ENCODE measurements around the gene GALNT1.

The GALNT1 gene

GRCh38 chr18:35682281-35682867 is 100.8 kb downstream of the GALNT1 start:
- DNase-seq = no peak
- H3K4me3 Mint-ChIP-seq = no peak overlapping the region
- no peaks in the 10 kb centered on the region for H3K27me3 Mint-ChIP-seq (ENCODE audit: low read depth, poor library complexity)
- H3K9me3 Mint-ChIP-seq = peaks cover 6% of the 10 kb centered on the region
- peaks cover 24% of the 10 kb centered on the region for H3K4me1 Mint-ChIP-seq
- TF ChIP-seq CTCF (IDR thresholded peaks at IDR 0.05) = no peak
- peaks cover 61% of the 10 kb centered on the region for H3K36me3 Mint-ChIP-seq (ENCODE audit: low read depth)
- no peak overlapping the region for H3K27ac Mint-ChIP-seq

DNA sequence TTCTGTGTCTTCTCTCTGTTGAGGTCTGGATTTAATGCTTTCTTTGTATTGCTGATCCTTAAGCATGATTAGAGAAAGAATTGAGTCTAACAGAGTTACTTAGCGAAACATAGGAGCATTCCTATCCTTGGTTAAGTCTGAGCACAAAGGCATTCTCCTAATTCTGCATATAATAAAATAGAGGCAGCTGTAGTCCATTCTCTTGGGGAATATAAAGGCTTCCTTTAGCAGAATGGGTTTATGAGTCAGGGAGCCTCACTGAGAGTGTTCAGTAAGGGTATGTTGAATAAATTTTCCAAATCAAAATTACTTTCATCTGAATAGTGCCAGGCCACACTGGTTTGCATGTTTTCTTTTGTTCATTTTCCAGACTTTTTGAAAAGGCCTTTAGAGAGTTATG is 101.5 kb downstream of the GALNT1 start:
- no peak for DNase-seq
- no peak overlapping the region for H3K4me3 Mint-ChIP-seq
- no peaks in the 10 kb centered on the region for H3K27me3 Mint-ChIP-seq (ENCODE audit: low read depth, poor library complexity)
- TF ChIP-seq CTCF (IDR thresholded peaks at IDR 0.05) = no peak
- no peak overlapping the region for H3K27ac Mint-ChIP-seq
- H3K9me3 Mint-ChIP-seq = peaks cover 6% of the 10 kb centered on the region
- H3K36me3 Mint-ChIP-seq (ENCODE audit: low read depth) = peaks cover 61% of the 10 kb centered on the region
- peaks cover 22% of the 10 kb centered on the region for H3K4me1 Mint-ChIP-seq

DNA sequence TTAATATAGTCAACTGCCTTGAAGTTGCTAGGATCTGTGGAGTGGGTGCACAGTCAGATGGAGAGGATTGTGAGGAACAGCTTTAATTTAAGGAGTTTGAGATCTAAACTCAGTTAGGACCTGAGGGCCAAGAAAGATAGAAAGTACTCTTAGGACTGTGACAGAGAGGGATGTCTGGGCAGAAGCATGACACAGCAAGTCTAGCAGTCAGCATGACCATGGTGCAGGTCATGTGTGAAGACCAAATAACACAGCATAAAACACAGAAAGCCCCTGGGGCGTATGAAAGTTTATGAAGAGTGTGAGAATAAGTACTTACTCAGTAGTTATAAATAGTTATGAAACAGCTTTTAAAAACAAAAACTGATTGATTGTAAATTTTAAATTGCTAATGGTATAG is 107.2 kb downstream of the GALNT1 start:
- Mint-ChIP-seq H3K27ac (peak overlapping the region; percentile 19), H3K4me3 (no peak overlapping the region)
- no peak for TF ChIP-seq CTCF (IDR thresholded peaks at IDR 0.05)

GRCh38 chr18:35689728-35690127 is 108.2 kb downstream of the GALNT1 start:
- no peaks in the 10 kb centered on the region for H3K4me1 Mint-ChIP-seq
- TF ChIP-seq CTCF (IDR thresholded peaks at IDR 0.05) = no peak
- no peak for DNase-seq
- peaks cover 40% of the 10 kb centered on the region for H3K36me3 Mint-ChIP-seq (ENCODE audit: low read depth)
- H3K27me3 Mint-ChIP-seq (ENCODE audit: low read depth, poor library complexity) = peaks cover 2% of the 10 kb centered on the region
- H3K9me3 Mint-ChIP-seq = no peaks in the 10 kb centered on the region
- no peak overlapping the region for H3K4me3 Mint-ChIP-seq
- no peak overlapping the region for H3K27ac Mint-ChIP-seq

More for the DNA sequence above, 107.2 kb downstream of the GALNT1 start:
- H3K4me1 Mint-ChIP-seq = no peaks in the 10 kb centered on the region
- no peak for DNase-seq
- H3K27me3 Mint-ChIP-seq (ENCODE audit: low read depth, poor library complexity) = peaks cover 2% of the 10 kb centered on the region
- H3K36me3 Mint-ChIP-seq (ENCODE audit: low read depth) = peaks cover 50% of the 10 kb centered on the region
- no peaks in the 10 kb centered on the region for H3K9me3 Mint-ChIP-seq

DNA sequence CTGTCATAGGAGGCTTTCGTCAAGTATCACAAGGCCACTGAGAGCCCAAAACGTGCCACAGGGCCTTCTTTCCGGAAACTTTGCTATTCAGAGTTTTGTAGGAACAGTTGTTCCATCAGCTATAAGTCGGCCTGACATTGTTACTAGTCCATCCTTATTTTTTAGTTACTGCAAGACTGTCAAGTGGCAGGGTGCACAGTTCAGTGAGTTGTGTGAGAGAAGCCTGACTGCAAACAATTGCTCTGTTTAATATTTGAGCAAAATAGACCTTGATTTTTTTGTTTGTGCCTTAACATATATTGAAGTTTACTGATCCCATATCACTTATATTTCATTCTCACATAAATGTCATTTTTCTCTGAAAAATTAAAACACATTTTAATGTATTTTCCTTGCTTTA is 110.1 kb downstream of the GALNT1 start:
- no peak overlapping the region for H3K27ac Mint-ChIP-seq
- no peaks in the 10 kb centered on the region for H3K9me3 Mint-ChIP-seq
- H3K36me3 Mint-ChIP-seq (ENCODE audit: low read depth) = peaks cover 23% of the 10 kb centered on the region
- no peak for DNase-seq
- no peak overlapping the region for H3K4me3 Mint-ChIP-seq
- H3K27me3 Mint-ChIP-seq (ENCODE audit: low read depth, poor library complexity) = peaks cover 2% of the 10 kb centered on the region
- TF ChIP-seq CTCF (IDR thresholded peaks at IDR 0.05) = no peak
- no peaks in the 10 kb centered on the region for H3K4me1 Mint-ChIP-seq

DNA sequence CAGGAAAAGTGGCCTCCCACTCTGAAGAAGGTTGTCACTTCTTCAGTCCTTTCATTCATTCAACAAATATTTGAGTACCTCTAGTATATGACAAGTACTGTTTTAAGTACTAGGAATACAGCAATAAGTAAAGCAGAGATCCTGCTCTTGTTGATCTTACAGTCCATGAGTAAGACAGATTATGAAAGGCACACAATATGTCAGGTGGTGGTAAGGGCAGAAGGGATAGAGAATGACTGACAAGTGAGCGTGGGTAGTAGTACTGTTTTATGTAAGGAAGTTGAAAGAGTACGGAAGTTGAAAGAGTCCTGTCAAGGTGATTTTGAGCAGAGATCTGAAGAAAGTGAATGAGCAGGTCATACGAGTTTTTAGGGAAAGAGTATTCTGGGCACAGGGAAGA is 111.3 kb downstream of the GALNT1 start:
- no peak overlapping the region for H3K27ac Mint-ChIP-seq
- no peaks in the 10 kb centered on the region for H3K9me3 Mint-ChIP-seq
- H3K4me3 Mint-ChIP-seq = no peak overlapping the region
- no peak for TF ChIP-seq CTCF (IDR thresholded peaks at IDR 0.05)
- peaks cover 27% of the 10 kb centered on the region for H3K36me3 Mint-ChIP-seq (ENCODE audit: low read depth)
- no peak for DNase-seq
- H3K27me3 Mint-ChIP-seq (ENCODE audit: low read depth, poor library complexity) = peaks cover 2% of the 10 kb centered on the region
- H3K4me1 Mint-ChIP-seq = no peaks in the 10 kb centered on the region

All from nephron progenitor cell (in vitro differentiated cells).